ENCODE results near the gene MIEF2. TPM values are rescaled to one million over a fixed set of nuclear protein-coding genes. Genes with fewer than 3 reads are reported as not detected.
A peak's percentile ranks its signal among the peaks of the same experiment; 100 is the strongest.

Gene MIEF2
- total and polyA plus RNA-seq, 10 of the 15 experiments (the other 5 are each of a cell fraction or from before 2014, with no cell fraction given) = 0.16 to 9.2 (median 4.1) TPM

DNA sequence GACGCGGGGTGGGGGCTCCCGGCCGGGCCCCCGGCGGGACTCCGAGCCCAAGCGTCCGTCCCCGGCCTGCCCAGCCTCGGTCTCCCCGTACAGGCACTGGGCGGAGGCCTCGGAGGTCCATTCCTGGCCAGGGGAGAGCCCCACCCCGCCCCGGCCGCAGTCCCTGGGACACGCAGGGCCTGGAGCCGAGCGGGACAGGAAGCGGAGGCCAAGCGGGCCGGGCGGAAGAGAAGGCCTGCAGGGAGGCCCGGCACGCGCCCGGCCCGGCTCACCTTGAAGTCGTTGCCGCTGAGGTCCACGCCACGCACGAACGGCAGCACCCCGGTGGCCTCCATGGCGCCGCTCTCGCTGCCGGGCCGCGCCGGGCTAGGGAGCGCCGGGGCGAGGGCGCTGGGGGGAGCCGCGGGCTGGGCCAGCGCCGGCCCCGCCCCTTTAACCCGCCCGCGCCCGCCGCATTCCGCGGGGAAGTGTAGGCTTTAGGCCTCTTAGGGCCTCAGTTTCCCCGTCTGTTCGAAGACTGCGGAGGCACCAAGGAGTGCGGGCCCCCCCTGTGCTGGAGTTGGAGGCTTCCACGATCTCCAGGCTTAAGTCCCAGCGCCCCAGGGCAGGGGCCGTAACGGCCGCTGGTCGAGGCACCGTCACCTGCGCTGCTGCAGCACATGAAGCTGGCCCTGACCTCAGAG, 2.0 kb upstream of the MIEF2 start, which contains the start of gene FLII (continued):
- TF ChIP-seq SUPT20H (IDR thresholded peaks at IDR 0.05; ENCODE audit: borderline replicate concordance, control insufficient read depth, low read depth, low read length) (no peak), FOXM1 (IDR thresholded peaks at IDR 0.05; ENCODE audit: low read depth, low read length) (no peak), CBX5 (IDR thresholded peaks at IDR 0.05; ENCODE audit: low read depth) (no peak), POLR2A (IDR thresholded peaks at IDR 0.05; ENCODE audit: low read depth, low read length) (peak; percentile 80), SPI1 (IDR thresholded peaks at IDR 0.05; ENCODE audit: borderline replicate concordance, insufficient read depth, low read depth, low read length) (no peak), ZNF687 (IDR thresholded peaks at IDR 0.05) (peak; percentile 72), IKZF1 (conservative IDR thresholded peaks at IDR 0.05) (peak; percentile 78), MEF2B (IDR thresholded peaks at IDR 0.05; ENCODE audit: partially characterized antibody, poor library complexity, severe bottlenecking) (no peak), NFYA (IDR thresholded peaks at IDR 0.05; ENCODE audit: borderline replicate concordance, low read depth, low read length) (no peak), TCF12 (IDR thresholded peaks at IDR 0.05; ENCODE audit: low read depth, low read length) (no peak)

All from GM12878 (cell line).